T47D (cell line): ENCODE data around the gene KMT2C.
"Not testable (repeated sequence)": the region's sequence is repeated elsewhere in the genome, so short reads cannot be mapped to it uniquely, and the experiment has no call there.

ENCODE experiments used
- DNase-seq, 2 experiments: peaks; one replicate each; pipeline versions ENCODE4 v3.0.0 to v3.0.0-alpha.2; 2011 to 2012; ENCODE audit warnings: low read depth in 1 of 2, low spot score in 1 of 2
- JUND ChIP-seq: IDR thresholded peaks from 2 replicates; pipeline ENCODE4 v1.6.1; 2012; ENCODE audit warnings: low read depth
- in situ Hi-C: cut with HindIII; loops from 2 replicates; pipeline ENCODE4 v1.10.0; 2016; ENCODE audit warnings: low sequenced_read_pairs, low pct_unique_long_range_greater_than_20kb

The KMT2C gene

DNA sequence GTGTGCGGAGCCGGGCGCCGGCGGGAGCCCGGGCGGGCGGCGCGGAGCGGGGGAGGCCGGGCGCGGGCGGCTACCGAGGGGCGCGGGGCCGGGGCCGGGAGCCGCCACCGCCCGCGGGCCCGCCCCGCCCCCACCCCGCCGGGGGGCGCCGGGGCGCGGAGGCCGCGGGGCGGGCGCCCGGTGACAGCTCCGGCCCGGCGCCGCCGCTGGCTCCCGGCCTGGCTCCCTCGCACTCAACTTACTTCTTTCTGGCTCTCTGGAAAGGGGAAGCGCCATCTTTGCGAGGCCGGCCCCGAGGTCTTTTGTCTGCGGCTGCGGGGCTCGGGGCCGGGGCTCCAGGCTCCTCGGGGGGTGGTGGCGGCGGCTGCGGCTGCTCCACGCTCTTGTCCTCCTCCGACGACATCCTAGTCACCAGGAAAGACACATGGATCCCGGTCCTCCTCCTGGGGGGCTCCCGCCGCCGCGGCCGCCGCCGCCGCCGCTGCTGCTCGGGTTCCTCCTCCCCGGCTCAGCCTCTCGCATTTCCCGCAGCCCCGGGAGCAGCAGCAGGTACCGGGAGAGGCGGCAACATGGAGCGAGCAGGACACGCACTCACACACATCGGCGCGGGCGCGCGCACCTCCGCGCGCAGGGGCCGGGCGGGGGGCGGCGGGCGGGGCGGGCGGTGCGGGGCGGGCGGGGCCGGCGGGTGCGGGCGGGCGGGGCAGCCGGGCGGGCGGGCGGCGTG is at the start of gene KMT2C:
TSS of gene KMT2C (minus strand) at position 620 of the 727 bp plus-strand sequence. CDS start at position 403, 217 bp downstream.
- in situ Hi-C loops = no loop called here
- no peak for TF ChIP-seq JUND

DNA sequence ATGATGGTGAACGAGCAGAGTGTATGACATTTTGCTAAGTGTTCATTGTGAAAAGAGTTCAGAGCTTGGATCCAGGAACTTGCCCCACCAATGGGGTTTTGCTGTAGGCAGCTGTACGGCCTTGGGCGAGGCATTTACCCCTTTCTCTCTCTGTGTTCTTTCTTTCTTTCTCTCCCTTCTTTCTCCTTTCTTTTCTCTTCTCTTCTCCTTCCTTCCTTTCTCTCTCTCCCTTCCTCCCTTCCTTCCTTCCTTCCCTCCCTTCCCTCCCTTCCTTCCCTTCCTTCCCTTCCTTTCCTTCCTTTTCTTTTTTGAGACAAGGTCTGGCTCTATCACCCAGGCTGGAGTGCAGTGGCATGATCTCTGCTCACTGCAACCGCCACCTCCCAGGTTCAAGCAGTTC is 45.3 kb upstream of the KMT2C start:
- no peak for DNase-seq
- in situ Hi-C loops = no loop called here
- TF ChIP-seq JUND = no peak

More for the DNA sequence above, at the start of gene KMT2C:
- peak; percentile 43 to 71 for DNase-seq

DNA sequence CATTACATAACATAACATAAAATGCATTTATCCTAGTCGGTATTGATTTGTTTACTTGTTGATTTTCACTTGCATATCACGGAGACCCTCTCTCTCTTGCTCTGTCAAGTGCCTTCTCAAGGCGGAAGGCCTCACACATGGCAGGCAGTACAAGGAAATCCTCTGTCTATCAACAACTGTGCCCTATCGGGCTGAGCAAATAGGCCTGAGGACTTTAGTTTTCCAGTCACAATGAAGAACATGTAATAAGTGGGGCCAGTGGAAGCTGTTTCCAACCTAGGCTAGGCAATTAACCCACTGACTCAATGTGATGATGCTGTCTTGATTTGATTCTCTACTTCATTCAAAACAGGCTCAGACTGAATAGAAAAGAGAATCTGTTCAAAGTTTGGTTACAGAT is 44.9 kb upstream of the KMT2C start:
- in situ Hi-C loops = no loop called here
- TF ChIP-seq JUND = no peak
- no peak for DNase-seq

- no peak for TF ChIP-seq JUND
- no peak for DNase-seq
- in situ Hi-C loops = no loop called here
Observed at GRCh38 chr7:152479595-152479994, 43.8 kb upstream of the KMT2C start.

DNA sequence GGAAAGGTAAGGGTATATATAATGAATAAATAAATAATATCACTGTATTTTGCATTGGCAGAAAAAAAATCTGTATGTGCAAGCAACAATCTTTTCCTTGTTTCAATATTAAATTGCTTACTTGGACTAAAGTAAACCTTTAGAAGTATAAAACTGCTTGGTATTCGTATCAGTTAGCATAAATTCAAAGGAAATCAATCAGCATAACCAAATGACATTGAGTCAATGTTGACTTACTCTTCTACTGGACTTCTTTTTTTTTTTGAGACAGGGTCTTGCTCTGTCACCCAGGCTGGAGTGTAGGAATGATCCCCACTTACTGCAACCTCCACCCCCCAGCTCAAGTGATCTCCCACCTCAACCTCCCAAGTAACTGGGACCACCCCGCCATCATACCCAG is 42.3 kb upstream of the KMT2C start:
- TF ChIP-seq JUND = no peak
- DNase-seq = no peak
- in situ Hi-C loops = no loop called here

DNA sequence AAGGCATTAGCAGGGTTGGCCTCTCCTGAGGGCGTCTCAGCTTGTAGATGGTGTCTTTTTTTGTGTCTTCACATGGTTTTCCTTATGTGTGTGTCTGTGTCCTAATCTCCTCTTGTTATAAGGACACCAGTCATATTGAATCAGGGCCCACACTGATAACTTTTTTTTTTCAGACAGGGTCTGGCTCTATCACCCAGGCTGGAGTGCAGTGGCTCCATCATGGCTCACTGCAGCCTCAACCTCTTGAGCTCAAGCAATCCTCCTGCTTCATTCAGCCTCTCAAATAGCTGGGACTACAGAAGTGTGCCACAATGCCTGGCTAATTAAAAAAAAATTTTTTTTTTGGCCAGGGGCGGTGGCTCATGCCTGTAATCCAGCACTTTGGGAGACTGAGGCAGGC is 41.3 kb upstream of the KMT2C start:
- no peak for TF ChIP-seq JUND
- DNase-seq = no peak

GRCh38 chr7:152476551-152476950 is 40.7 kb upstream of the KMT2C start:
- in situ Hi-C loops = no loop called here
- DNase-seq = no peak
- no peak for TF ChIP-seq JUND

More for the DNA sequence above, 41.3 kb upstream of the KMT2C start:
- in situ Hi-C loops = no loop called here

DNA sequence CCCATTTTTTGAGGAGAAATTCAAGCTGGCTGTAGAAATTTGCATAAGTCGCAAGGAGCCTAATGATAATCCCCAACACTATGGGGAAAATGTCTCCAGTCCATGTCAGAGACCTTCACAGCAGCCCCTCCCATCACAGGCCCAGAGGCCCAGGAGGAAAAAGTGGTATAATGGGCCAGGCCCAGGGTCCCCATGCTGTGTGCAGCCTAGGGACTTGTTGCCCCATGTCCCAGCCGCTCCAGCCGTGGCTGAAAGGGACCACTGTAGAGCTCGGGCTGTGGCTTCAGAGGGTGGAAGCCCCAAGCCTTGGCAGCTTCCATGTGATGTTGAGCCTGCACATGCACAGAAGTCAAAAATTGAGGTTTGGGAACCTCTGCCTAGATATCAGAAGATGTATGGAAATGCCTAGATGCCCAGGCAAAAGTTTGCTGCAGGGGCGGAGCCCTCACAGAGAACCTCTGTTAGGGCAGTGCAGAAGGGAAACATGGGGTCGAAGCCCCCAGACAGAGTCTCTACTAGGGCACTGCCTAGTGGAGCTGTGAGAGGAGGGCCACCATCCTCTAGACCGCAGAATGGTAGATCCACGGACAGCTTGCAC is 35.3 kb upstream of the KMT2C start:
- DNase-seq, in situ Hi-C loops: not testable (repeated sequence)

GRCh38 chr7:152470251-152471022 is 34.6 kb upstream of the KMT2C start:
- DNase-seq, in situ Hi-C loops: not testable (repeated sequence)

- in situ Hi-C loops = not testable (repeated sequence)
Observed at GRCh38 chr7:152469576-152469975, 33.8 kb upstream of the KMT2C start.

GRCh38 chr7:152467225-152467624 is 31.4 kb upstream of the KMT2C start:
- in situ Hi-C loops = no loop called here
- no peak for TF ChIP-seq JUND
- DNase-seq = no peak

More at GRCh38 chr7:152469576-152469975, 33.8 kb upstream of the KMT2C start:
- not testable (repeated sequence) for DNase-seq

DNA sequence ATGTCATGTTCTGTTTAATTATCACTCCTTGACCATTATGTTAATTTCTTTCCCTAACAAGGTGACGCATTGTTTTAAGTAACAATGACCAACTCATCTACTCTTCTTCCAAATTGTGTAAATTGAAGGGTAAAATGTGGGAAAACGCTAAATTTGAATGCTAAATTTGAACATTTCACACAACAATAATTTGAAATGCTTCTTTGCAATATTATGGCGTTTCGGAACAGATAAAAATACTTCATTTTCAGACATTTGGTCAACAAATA is 29.2 kb upstream of the KMT2C start:
- no peak for TF ChIP-seq JUND
- in situ Hi-C loops = no loop called here
- DNase-seq = no peak
